HG03575 (cell line): ENCODE measurements around the gene TRAF7.

Source experiments
- ATAC-seq: cut with Tn5 transposase; IDR thresholded peaks from one replicate; pipeline ENCODE4 v1.9.1; 2021; ENCODE audit not compliant: unreplicated experiment, insufficient number of reproducible peaks, low FRiP score; ENCODE audit errors: extremely low read depth

The TRAF7 gene

DNA sequence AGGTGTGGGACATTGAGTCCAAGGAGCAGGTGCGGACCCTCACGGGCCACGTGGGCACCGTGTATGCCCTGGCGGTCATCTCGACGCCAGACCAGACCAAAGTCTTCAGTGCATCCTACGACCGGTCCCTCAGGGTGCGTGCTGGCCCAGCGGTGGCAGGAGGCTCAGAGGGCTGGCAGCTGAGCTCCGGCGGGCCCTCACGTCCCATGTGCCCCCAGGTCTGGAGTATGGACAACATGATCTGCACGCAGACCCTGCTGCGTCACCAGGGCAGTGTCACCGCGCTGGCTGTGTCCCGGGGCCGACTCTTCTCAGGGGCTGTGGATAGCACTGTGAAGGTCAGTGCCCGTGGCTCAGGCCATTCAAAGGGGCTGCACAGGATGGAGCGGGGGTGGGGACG is 20.5 kb downstream of the TRAF7 start:
- ATAC-seq = no peak

DNA sequence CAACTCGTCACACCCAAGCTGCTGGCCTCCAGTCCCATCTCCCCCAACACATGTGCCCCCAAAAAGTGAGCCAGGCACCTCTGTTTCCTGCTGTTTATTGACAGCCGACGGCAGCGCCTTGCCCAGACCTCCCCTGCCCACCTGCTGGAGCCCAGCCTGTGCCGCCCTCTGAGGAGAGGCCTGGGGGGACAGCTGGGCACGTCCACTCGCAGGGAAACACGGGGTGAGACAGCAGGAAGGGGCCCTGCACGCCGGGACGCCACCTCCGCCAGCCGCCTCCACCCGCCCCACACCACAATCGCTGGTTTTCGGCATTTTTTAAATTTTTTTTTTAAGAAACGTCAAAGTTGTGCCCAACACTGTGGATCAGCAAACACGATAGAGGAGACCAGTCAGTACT is 21.5 kb downstream of the TRAF7 start:
- ATAC-seq = no peak

DNA sequence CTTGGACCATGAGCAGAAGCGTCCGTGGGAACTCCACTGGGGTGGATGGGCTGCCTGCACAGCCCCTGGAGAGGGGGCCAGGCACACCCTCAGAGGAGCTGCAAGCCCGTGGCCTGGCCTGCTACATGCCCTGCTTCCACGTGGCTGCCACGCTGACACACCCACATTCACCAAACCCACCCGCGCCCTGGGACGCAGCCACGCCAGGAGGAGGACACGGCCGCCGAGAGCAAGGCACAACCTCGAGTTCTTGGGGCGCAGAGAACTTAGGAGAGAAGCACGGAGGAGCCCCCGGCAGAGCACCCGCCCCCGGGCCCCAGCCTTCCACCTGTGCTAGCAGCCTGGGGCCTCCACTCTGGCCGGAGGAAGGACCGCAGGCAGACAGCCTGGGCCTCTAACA is 22.0 kb downstream of the TRAF7 start:
- no peak for ATAC-seq

DNA sequence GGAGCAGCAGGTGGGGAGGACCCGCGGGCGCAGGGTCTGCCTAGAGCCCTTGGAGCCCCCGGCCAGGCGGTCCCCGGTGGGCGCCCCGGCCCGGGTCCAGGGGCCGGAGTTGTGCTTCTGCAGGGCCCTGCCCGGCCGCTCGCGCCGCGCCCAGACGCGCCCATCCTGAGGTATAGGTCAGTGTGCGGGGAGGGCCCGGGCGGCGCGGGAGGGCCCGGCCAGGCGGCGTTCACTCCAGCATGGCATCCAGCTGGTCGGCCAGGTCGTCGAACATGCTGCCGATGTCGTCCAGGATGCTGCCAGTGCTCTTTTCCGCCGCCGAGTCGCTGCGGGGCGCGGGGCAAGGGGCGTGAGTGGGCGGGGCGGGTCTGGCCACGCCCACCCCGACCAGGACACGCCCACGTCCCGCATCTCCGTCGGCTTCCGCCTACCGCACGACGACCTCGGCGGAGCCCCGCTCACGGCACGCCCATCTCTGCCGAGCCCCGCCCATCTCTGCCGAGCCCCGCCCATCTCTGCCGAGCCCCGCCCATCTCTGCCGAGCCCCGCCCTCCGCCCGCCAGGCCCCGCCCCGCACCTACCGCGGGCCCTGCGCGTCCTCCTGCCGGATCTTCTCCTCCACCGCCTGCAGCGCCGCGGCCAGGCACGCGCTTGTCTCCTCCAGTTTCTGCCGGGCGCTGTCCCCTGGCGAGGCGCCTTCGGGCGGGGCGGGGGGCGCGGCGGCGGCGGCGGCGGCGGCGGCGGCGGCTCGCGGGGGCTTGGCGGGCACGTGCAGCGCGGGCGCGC is 22.9 kb downstream of the TRAF7 start:
- ATAC-seq = no peak

DNA sequence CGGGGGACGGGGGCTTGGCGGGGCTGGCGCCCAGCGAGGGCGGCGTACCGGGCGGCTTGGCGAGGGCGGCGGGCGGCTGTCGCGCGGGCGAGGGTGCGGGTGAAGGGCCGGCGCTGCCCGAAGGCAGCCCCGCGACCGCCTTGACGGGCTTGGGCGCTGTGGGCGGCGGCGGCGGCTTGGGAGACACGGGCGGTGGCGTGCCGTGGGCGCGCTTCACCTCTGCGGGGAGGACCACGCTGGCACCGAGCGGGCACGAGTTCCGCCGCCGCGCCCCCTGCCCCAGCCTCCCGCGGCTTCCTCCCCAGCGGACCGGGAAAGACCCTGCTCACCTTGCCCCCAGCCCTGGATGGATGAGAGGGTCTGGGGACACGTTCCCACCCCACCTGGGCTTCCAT is 23.5 kb downstream of the TRAF7 start:
- ATAC-seq = no peak

DNA sequence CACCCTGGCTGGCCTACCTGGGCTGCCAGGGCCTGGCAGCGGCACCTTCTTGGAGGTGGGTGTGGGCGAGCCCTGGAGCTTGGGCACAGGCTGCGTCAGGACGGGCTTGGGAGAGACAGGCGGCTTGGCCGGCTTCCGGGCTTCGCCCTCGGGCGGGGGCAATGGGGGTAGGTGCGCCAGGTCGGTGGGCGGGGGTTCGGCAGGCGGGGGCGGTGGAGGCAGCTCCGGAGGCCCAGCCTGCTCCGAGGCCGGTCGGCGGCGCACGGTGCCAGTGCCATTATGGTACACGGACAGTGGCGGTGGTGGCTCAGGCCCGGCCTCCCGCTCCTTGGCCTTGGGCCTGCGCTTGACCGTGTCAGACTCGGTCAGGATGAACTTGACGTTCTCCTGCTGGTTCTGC is 24.0 kb downstream of the TRAF7 start:
- ATAC-seq = no peak

DNA sequence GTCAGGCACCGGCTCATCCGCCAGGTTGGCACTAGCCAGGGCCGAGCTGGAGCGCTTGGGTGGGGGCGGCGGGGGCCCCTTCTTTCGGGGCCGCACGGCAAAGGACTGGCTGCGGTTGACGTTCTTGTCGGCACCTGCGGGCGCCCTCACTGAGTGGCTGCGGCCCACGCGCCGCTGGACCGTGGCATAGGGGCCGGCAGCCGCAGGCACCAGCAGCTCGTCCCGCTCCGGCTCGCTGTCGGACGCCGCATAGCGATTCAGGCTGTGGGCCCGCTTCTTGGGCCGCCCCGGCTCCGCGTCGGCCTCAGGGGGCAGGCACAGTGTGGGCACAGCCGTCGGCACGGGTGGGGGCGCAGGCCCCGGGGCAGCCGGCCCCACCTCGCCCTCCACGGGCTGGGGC is 24.9 kb downstream of the TRAF7 start:
- no peak for ATAC-seq

DNA sequence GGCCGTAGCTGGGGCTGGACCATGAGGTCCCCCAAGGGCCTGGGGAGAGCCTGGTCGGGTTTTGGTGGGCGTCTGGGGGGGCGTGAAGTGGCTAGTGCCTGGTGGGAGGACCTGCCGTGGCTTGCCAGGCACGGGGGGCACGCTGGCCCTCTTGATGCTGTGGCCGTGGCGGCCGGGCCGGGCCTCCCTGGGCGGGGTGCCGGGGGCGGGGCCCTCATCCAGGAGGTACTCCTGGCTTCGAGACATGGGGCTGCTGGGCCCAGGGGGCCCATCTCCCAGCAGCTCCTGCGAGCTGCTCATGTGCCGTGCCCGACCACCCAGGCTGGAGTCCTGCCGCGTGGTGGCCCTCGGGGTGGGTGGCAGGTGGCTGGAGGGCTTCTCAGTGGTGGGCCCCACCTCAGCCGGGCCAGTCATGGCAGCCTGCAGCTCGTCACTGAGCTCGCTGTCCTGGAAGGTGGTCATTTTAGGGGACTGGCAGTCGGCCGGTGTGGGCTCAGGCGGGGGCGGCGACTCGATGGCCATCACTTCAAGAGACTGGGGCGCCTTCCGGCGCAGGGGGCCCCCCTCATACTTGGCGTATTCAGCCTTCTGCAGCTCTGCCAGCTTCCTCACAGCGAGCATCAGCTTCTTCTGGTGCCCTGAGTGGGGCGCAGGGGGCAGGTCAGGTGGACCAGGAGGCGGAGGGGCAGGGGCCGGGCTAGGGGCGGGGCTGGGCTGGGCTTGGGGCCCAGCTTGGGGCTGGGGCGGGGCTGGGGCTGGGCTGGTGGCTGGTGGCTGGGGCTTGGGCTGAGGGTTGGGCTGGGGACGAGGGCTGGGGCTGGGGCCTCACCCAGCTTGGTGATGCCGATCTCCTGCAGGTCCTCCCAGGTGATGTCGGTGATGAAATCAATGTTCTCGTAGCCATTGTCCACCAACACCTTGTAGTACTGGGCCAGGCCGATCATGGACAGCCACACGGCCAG is 25.7 kb downstream of the TRAF7 start:
- no peak for ATAC-seq

DNA sequence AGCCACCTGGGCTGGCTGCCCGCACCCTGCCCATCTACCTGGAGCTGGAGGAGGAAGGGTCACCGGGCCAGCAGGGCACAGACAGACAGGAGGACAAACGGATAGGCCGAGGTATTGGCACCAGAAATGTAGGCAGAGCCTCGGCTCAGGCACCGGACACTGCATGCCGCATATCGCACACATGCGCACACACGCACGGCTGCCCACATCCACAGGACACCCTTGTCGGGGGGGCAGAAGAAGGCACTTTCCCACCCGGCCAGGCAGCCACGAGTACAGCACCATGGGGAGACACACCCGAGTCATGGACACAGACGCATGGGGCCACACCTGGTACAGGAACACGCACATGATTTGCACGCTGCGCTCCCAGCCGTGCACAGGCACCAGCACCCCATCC is 26.4 kb downstream of the TRAF7 start:
- ATAC-seq = no peak

DNA sequence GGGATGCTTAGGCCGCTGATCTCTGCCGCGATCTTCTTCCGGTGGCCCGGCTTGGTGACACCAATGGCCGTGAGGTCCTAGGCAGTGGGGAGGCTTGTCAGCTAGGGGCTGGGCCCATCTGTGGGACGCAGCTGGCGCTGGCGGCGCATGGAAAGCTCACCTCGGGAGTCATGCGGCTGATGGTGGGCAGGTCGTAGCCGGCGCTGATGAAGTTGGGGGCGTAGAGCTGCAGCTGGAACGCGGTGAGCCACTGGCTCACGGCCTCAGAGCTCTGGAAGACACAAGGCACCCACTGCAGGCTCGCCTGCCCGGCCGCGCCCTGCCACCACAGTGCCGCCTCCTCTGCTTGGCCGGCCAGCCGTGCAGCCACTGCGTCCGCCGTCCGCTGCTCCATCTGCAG is 28.1 kb downstream of the TRAF7 start:
- ATAC-seq = no peak

DNA sequence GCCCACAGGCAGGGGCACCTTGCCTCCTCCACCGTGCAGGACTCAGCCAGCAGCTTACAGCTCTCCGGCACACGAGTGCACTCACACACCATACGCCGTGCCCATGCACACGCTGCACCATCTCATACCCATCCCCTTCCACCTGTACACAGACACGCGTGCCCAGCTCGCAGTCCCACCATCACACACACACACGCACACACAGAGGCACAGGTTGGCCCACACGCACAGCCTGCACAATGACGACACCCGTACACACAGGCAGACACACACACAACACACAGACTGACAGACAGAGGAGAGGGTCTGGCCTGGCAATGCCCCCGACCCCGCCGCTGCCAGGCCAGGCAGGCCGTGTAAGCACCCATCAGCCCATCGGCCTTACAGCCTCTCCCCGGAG is 28.8 kb downstream of the TRAF7 start:
- no peak for ATAC-seq

DNA sequence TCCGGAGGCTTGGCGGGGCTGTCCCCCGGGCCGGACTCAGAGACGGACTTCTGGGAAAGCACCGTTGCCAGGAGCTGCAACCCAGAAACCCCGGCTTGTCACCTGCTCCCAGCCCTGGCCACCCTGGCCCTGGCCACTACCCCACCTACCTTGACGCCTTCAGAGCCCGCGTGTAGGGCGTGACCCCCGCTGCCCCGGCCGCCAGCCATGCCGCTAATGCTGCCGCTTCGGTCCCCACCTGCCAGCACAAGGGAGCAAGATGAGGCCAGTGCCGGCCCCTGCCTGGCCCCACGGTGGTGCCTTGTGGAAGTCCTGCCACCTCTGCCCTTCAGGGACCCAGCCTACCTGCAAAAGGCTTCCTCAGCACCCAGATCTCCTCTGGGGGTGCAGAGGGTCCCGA is 29.4 kb downstream of the TRAF7 start:
- no peak for ATAC-seq

DNA sequence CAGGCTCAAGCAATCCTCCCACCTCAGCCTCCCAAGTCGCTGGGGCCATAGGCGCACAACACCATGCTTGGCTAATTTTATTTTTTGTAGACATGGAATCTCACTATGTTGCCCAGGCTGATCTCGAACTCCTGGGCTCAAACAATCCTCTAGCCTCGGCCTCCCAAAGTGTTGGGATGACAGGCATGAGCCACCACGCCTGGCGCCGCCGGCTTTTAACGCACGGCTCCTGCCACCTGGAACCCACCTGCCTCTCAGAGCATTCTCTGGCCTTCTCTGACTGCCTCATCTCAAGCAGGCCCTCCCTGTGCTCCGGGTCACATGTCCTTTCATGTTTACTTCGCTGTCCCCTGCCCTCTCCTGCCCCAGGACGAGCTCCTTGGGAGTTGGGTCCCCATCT is 30.5 kb downstream of the TRAF7 start:
- ATAC-seq = no peak

DNA sequence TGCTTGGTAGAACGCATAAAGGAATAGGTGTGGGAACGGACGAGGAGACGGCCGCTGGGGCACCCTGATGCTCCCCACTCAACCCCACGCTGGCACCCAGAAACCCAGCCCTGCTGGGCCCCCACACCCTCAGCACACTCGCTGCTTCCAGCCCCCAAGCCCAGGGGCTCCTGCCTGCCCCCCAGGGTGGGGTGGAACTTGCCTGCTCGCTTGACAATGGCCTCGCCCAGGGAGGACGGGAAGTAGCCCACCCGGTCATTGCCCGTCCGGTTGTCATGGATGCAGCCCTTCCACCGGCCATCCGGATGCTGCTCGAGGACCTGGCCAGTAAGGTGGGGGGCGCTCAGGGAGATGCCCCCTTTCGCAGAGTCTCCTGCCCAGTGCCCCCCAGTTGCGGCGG is 30.9 kb downstream of the TRAF7 start:
- no peak for ATAC-seq

DNA sequence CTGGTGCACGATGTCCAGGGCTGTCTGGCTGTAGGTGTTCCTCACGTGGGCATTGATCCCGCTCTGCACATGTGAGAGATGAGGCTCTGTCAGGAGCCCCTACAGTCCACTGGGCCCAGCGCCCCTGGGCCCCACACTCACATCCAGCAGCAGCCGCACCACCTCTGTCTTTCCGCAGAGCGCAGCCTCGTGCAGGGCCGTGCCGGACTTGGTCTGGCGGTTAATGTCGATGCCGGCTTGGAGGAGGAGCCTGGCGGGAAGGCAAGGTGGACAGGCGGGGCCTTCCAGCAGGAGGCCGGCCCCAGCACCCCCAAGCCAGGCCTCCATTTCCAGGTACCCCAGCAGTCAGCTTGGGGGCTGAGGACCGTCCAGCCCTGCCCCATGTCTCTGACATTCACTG is 31.6 kb downstream of the TRAF7 start:
- ATAC-seq = no peak

DNA sequence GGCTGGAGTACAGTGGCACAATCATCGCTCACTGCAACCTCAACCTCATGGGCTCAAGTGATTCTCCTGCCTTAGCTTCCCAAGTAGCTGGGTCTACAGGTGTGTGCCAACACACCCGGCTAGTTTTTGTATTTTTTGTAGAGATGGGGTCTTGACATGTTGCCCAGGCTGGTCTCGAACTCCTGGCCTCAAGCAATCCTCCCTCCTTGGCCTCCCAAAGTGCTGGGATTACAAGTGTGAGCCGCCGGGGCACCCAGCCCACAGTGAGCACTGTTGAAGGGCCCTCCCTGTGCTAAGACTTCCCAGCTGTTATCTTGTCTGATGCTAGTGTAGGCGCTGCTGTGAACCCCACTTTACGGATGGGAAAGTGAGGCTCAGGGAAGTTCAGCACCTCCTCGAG is 32.8 kb downstream of the TRAF7 start:
- ATAC-seq = no peak

DNA sequence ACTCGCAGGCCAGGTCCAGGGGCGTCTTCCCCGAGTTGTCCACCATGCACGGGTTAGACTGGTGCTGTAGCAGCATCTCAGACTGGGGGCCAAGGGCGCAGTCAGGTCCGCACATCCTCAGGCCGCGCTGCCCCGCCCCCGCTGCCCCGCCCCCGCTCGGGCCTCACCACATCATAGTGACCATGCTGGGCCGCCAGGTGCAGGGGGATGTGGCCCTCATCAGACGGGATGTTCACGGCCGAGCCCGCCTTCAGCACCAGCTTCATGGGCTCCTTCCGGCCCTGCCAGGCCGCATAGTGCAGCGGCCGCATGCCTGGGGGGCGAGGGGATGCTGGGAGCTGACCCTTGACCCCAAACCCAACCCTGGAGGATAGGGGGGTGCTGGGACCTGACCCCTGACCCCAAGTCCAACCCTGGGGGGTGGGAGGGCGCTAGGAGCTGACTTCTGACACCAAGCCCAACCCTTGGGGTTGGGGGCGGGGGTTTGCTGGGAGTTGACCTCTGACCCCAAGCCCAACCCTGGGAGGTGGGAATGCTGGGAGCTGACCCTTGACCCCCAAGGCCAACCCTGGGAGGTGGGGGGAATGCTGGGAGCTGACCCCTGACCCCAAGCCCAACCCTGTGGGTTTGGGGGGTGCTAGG is 33.8 kb downstream of the TRAF7 start:
- no peak for ATAC-seq

DNA sequence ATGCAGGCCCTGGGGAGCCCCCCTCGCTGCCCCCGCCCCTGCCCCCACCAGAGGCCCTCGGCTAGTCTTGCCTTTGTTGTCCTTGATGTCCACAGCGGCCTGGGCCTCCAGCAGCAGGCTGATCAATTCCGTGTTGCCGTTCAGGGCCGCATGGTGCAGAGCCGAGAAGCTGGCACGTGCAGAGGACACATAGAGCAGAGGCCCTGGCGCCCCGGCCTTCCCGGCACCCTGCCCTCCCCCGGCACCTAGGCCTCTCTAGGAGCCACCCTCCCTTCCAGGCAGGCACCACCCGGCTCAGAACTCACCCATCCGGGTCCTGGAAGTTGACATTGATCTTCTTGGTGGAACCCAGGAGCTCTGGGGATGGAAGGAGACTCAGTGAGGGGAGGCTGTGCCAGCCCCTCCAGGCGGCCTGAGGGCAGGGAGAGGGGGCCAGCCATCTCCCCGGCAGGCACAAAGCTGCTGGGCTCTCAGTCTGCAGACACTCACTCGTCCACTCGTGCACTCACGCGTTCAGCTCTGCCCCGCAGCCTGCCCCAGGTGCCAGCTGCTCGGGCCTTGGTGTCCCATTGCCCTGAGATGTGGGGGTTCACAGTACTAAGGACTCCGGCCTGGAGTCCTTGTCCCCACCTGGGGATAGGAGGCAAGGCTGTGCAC is 34.5 kb downstream of the TRAF7 start:
- ATAC-seq = no peak

DNA sequence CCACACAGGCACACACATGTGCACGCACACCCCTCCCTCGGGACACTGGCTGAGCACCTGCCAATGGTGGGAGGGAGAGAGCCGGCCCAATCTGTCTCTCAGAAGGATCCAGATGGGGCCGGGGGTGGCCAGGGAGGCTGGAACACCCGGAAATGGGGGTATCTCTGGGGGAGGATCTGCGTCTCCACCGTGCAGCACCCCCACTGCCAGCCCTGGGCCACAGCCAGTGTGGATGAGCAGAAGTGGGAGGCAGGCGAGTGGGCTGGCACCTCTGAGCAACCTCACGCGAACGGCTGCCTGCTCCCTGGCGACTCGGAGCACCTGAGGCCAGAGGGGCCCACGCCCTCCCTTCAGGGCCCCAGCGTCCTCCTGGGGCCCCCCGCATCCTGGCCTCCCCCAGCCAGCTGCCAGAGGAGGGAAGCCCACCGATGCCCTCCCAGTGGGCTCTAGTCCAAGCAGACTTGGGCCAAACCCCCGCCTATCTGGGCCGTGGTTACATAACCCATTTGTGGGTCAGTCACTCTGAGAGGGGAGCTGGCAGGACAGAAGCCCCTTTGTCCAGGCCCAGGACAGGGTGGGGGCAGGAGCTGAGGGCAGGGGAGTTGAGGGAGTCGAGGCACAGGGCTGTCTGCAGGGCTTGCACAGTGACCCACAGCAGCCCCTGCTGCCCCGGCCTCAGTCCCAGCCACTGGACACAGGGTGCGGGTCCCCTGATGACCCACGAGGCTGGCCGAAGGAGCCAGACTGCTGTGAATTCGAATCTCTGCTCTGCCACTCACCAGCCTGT is 35.3 kb downstream of the TRAF7 start:
- no peak for ATAC-seq
